Lower leg skin (tissue), 3 donors: Measurements from ENCODE around the gene PTPDC1.

ENCODE experiments used
- POLR2A ChIP-seq, 2 donors: fragments of 450-650 bp; IDR thresholded peaks; one replicate each; pipeline ENCODE4 v1.6.1; 2016 to 2017; ENCODE audit warnings: antibody characterized with exemption in 2 of 2, mild to moderate bottlenecking in 1 of 2, moderate library complexity in 1 of 2
- TF ChIP-seq, protein P1 (sequence below), 3 donors: fragments of 450-650 bp; IDR thresholded peaks; one replicate each; pipeline ENCODE4 v1.5.1; 2016; ENCODE audit warnings: antibody characterized with exemption in 3 of 3, mild to moderate bottlenecking in 3 of 3, moderate library complexity in 2 of 3

DNA sequence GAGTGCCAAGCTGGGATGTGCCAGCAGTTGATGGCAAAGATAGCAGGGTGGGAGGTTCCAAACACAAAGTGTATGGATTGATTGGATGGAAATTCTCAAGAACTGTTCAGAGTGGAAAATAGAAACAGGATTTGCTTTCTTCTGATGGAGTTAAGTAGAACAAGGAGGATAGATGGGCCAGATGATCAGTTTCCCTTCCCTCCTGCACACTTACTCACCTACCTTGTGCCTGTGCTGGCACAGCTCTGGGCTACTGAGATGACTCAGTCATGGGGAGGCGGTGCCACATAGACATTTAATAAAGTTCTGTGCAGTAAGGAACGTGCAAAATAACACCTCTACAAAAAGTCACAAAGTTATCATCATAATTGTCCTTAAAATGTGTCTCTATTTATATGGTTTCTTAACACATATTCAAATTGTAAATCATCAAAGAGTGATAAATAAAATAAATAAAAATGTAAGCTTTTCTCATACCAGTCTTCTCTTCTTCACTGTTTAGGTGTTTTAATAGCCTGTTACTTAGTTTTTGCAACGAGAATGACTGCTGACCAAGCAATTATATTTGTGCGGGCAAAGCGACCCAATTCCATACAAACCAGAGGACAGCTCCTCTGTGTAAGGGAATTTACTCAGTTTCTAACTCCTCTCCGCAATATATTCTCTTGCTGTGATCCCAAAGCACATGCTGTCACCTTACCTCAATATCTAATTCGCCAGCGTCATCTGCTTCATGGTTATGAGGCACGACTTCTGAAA lies 12.7 kb downstream of the PTPDC1 start:
- TF ChIP-seq, protein P1, sequence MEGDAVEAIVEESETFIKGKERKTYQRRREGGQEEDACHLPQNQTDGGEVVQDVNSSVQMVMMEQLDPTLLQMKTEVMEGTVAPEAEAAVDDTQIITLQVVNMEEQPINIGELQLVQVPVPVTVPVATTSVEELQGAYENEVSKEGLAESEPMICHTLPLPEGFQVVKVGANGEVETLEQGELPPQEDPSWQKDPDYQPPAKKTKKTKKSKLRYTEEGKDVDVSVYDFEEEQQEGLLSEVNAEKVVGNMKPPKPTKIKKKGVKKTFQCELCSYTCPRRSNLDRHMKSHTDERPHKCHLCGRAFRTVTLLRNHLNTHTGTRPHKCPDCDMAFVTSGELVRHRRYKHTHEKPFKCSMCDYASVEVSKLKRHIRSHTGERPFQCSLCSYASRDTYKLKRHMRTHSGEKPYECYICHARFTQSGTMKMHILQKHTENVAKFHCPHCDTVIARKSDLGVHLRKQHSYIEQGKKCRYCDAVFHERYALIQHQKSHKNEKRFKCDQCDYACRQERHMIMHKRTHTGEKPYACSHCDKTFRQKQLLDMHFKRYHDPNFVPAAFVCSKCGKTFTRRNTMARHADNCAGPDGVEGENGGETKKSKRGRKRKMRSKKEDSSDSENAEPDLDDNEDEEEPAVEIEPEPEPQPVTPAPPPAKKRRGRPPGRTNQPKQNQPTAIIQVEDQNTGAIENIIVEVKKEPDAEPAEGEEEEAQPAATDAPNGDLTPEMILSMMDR (IDR thresholded peaks at IDR 0.05), result no peak
- TF ChIP-seq POLR2A (IDR thresholded peaks at IDR 0.05), result no peak
